Neural cell (in vitro differentiated cells): ENCODE results near the gene USP22.

ENCODE experiments used
- CTCF ChIP-seq: fragments of 450-650 bp; IDR thresholded peaks from 2 replicates; pipeline ENCODE4 v1.5.1; 2014; ENCODE audit warnings: antibody characterized with exemption, mild to moderate bottlenecking, moderate library complexity; ENCODE audit not compliant: poor library complexity, severe bottlenecking
- EZH2 ChIP-seq: fragments of 200-600, 300-800 bp; shearing (Covaris generic), sonication (generic); IDR thresholded peaks from 2 replicates; pipeline ENCODE4 v1.6.1; 2014; ENCODE audit warnings: antibody characterized with exemption, low read length, borderline replicate concordance, mild to moderate bottlenecking; ENCODE audit not compliant: insufficient read depth, poor library complexity, severe bottlenecking
- REST ChIP-seq: IDR thresholded peaks from 2 replicates; pipeline ENCODE4 v1.6.1; 2012; ENCODE audit warnings: borderline replicate concordance
- SMC3 ChIP-seq: fragments of 450-650 bp; conservative IDR thresholded peaks from 2 replicates; pipeline ENCODE4 v1.6.1; 2014; ENCODE audit warnings: antibody characterized with exemption, mild to moderate bottlenecking, moderate library complexity; ENCODE audit not compliant: poor library complexity

DNA sequence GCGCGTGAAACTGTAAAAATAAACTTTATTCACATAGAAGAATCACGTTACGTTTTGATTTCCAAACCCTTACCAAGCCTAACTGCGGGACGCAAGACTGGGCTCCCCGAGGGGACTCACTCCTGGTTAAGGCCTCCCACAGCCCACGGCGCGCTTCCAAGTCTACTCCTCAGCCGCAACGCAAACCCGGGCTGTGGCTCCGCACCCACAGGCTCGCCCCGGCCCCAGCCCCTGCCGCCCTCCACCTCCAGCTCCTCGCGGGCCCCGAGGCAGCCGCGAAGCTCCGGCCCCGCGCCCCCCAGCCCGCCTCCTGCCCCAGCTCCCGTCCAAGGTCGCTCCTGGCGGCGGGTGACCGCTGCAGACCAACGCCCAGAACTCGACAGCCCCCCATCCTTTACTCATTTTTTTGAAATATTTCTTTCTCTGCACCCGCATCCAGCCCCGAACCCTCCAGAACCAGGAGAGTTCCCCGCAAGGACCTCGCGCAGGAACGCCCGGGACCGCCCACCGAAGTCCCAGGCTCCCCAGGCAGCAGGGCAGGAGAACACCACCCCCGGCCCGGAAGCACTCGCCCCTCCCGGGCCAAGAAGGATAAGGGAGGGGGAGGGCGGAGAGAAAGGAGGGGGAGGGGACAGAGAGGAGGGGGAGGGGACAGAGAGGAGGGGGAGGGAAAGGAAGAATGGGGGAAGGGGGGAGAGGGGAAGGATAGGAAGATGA lies 912 bp downstream of the USP22 start:
- TF ChIP-seq EZH2 (no peak), CTCF (no peak), SMC3 (no peak), REST (no peak)
